Activated CD8-positive, alpha-beta memory T cell treated with anti-CD3 and anti-CD28 coated beads, Interleukin-2, amount 10 ng/mL, durations not matched to agents 7 days and 5 days (primary cell): ENCODE data around the gene DOCK2. TPM values are rescaled to one million over a fixed set of nuclear protein-coding genes. Genes with fewer than 3 reads are reported as not detected.

Experiments
- ATAC-seq: fragments of 150-1000 bp; cut with Tn5 transposase; one replicate; pipeline ENCODE4 v1.10.0; 2021; ENCODE audit warnings: moderate library complexity
- CTCF ChIA-PET: fragments of 350-600 bp; sonication (Branson Sonifier 250); formaldehyde crosslinking; loops from one replicate; lab custom pipeline; 2021; ENCODE audit warnings: antibody characterized with exemption; lab: Charles Lee
- DNase-seq: peaks from one replicate; pipeline ENCODE4 v3.0.0-alpha.2; 2020
- H3K27ac Mint-ChIP-seq: one replicate; pipeline ENCODE4 v1.8.0; 2021; ENCODE audit warnings: mild to moderate bottlenecking, mixed read lengths
- H3K27me3 Mint-ChIP-seq: one replicate; pipeline ENCODE4 v1.8.0; 2021; ENCODE audit warnings: mixed read lengths
- H3K36me3 Mint-ChIP-seq: one replicate; pipeline ENCODE4 v1.8.0; 2021; ENCODE audit warnings: mild to moderate bottlenecking, mixed read lengths
- H3K4me1 Mint-ChIP-seq: one replicate; pipeline ENCODE4 v1.8.0; 2021; ENCODE audit warnings: mixed read lengths
- H3K4me3 Mint-ChIP-seq: one replicate; pipeline ENCODE4 v1.8.0; 2021; ENCODE audit warnings: mild to moderate bottlenecking, moderate library complexity, mixed read lengths
- H3K9me3 Mint-ChIP-seq: one replicate; pipeline ENCODE4 v1.8.0; 2022; ENCODE audit warnings: low read depth, mixed read lengths
- total RNA-seq, 2 experiments: library from RNA; stranded (reverse); gene quantifications; one replicate each; pipeline ENCODE4 v1.2.3, GENCODE V29; 2021

DOCK2 gene
- total RNA-seq, 2 experiments from 2014 or later: 271 to 321 TPM

GRCh38 chr5:169781420-169782345, 144.6 kb downstream of the DOCK2 start:
- peaks cover 17% of the 10 kb centered on the region for H3K4me1 Mint-ChIP-seq
- CTCF ChIA-PET: no interaction called here
- H3K9me3 Mint-ChIP-seq: no peaks in the 10 kb centered on the region
- no peak overlapping the region for H3K4me3 Mint-ChIP-seq
- H3K27ac Mint-ChIP-seq: peak overlapping the region; percentile 19
- H3K27me3 Mint-ChIP-seq: no peaks in the 10 kb centered on the region
- H3K36me3 Mint-ChIP-seq: peaks cover 23% of the 10 kb centered on the region
- DNase-seq (no peak), ATAC-seq (no peak)

- DNase-seq: no peak
- ATAC-seq: no peak
- H3K4me3 Mint-ChIP-seq: no peak overlapping the region
- no peaks in the 10 kb centered on the region for H3K9me3 Mint-ChIP-seq
- H3K27ac Mint-ChIP-seq: no peak overlapping the region
- peaks cover 24% of the 10 kb centered on the region for H3K36me3 Mint-ChIP-seq
- H3K4me1 Mint-ChIP-seq: peaks cover 11% of the 10 kb centered on the region
- CTCF ChIA-PET: no interaction called here
- H3K27me3 Mint-ChIP-seq: no peaks in the 10 kb centered on the region
Observed at GRCh38 chr5:169785771-169786618, 148.9 kb downstream of the DOCK2 start.

GRCh38 chr5:169788168-169788567, 151.1 kb downstream of the DOCK2 start:
- Mint-ChIP-seq H3K4me1 (no peaks in the 10 kb centered on the region), H3K27ac (no peak overlapping the region), H3K27me3 (no peaks in the 10 kb centered on the region), H3K9me3 (no peaks in the 10 kb centered on the region), H3K36me3 (peaks cover 31% of the 10 kb centered on the region), H3K4me3 (no peak overlapping the region)
- CTCF ChIA-PET: no interaction called here
- ATAC-seq (no peak), DNase-seq (no peak)

- CTCF ChIA-PET: no interaction called here
- no peaks in the 10 kb centered on the region for H3K9me3 Mint-ChIP-seq
- ATAC-seq (no peak), DNase-seq (no peak)
- no peaks in the 10 kb centered on the region for H3K27me3 Mint-ChIP-seq
- H3K36me3 Mint-ChIP-seq: peaks cover 31% of the 10 kb centered on the region
- H3K27ac Mint-ChIP-seq: no peak overlapping the region
- no peak overlapping the region for H3K4me3 Mint-ChIP-seq
- no peaks in the 10 kb centered on the region for H3K4me1 Mint-ChIP-seq
Observed at GRCh38 chr5:169789417-169789940, 152.4 kb downstream of the DOCK2 start.

- Mint-ChIP-seq H3K4me3 (no peak overlapping the region), H3K27ac (no peak overlapping the region), H3K4me1 (no peaks in the 10 kb centered on the region), H3K27me3 (no peaks in the 10 kb centered on the region), H3K36me3 (peaks cover 32% of the 10 kb centered on the region), H3K9me3 (no peaks in the 10 kb centered on the region)
- ATAC-seq: no peak
- CTCF ChIA-PET: interaction anchor here (1.6 kb wide), 1 partner anchor 11 kb away, joined by 3 read pairs; no protein-coding TSS in a partner anchor
- DNase-seq: no peak
Observed at GRCh38 chr5:169791251-169791650, 154.2 kb downstream of the DOCK2 start.

GRCh38 chr5:169795338-169795737, 158.3 kb downstream of the DOCK2 start:
- Mint-ChIP-seq H3K36me3 (peaks cover 41% of the 10 kb centered on the region), H3K27ac (no peak overlapping the region), H3K4me1 (peaks cover 5% of the 10 kb centered on the region), H3K4me3 (no peak overlapping the region), H3K9me3 (no peaks in the 10 kb centered on the region), H3K27me3 (no peaks in the 10 kb centered on the region)
- ATAC-seq: no peak
- no peak for DNase-seq
- CTCF ChIA-PET: no interaction called here

GRCh38 chr5:169796731-169797130, 159.7 kb downstream of the DOCK2 start:
- CTCF ChIA-PET: no interaction called here
- Mint-ChIP-seq H3K27me3 (no peaks in the 10 kb centered on the region), H3K9me3 (no peaks in the 10 kb centered on the region), H3K36me3 (peaks cover 46% of the 10 kb centered on the region), H3K4me1 (peaks cover 11% of the 10 kb centered on the region), H3K27ac (no peak overlapping the region), H3K4me3 (no peak overlapping the region)
- no peak for DNase-seq
- no peak for ATAC-seq

GRCh38 chr5:169797577-169797976, 160.5 kb downstream of the DOCK2 start:
- Mint-ChIP-seq H3K4me3 (no peak overlapping the region), H3K9me3 (no peaks in the 10 kb centered on the region), H3K36me3 (peaks cover 48% of the 10 kb centered on the region), H3K27ac (no peak overlapping the region), H3K4me1 (peaks cover 13% of the 10 kb centered on the region), H3K27me3 (no peaks in the 10 kb centered on the region)
- no peak for DNase-seq
- no peak for ATAC-seq
- CTCF ChIA-PET: no interaction called here

GRCh38 chr5:169798438-169798837, 161.4 kb downstream of the DOCK2 start:
- Mint-ChIP-seq H3K27me3 (no peaks in the 10 kb centered on the region), H3K4me3 (no peak overlapping the region), H3K4me1 (peaks cover 16% of the 10 kb centered on the region), H3K27ac (no peak overlapping the region), H3K36me3 (peaks cover 47% of the 10 kb centered on the region), H3K9me3 (no peaks in the 10 kb centered on the region)
- no peak for DNase-seq
- CTCF ChIA-PET: no interaction called here
- ATAC-seq: no peak

- H3K4me3 Mint-ChIP-seq: no peak overlapping the region
- no peak overlapping the region for H3K27ac Mint-ChIP-seq
- H3K36me3 Mint-ChIP-seq: peaks cover 48% of the 10 kb centered on the region
- DNase-seq (no peak), ATAC-seq (no peak)
- H3K4me1 Mint-ChIP-seq: peaks cover 23% of the 10 kb centered on the region
- H3K27me3 Mint-ChIP-seq: no peaks in the 10 kb centered on the region
- H3K9me3 Mint-ChIP-seq: no peaks in the 10 kb centered on the region
- CTCF ChIA-PET: no interaction called here
Observed at GRCh38 chr5:169798906-169799660, 162.0 kb downstream of the DOCK2 start.

- peaks cover 52% of the 10 kb centered on the region for H3K36me3 Mint-ChIP-seq
- CTCF ChIA-PET: interaction anchor here (1.1 kb wide), 1 partner anchor 10 kb away, joined by 3 read pairs; no protein-coding TSS in a partner anchor
- H3K4me1 Mint-ChIP-seq: peaks cover 42% of the 10 kb centered on the region
- H3K9me3 Mint-ChIP-seq: no peaks in the 10 kb centered on the region
- ATAC-seq: no peak
- H3K27ac Mint-ChIP-seq: no peak overlapping the region
- H3K4me3 Mint-ChIP-seq: no peak overlapping the region
- DNase-seq: no peak
- no peaks in the 10 kb centered on the region for H3K27me3 Mint-ChIP-seq
Observed at GRCh38 chr5:169801324-169801777, 164.3 kb downstream of the DOCK2 start.

- Mint-ChIP-seq H3K4me3 (no peak overlapping the region), H3K4me1 (peaks cover 40% of the 10 kb centered on the region), H3K27me3 (no peaks in the 10 kb centered on the region), H3K9me3 (no peaks in the 10 kb centered on the region), H3K36me3 (peaks cover 51% of the 10 kb centered on the region), H3K27ac (no peak overlapping the region)
- no peak for DNase-seq
- CTCF ChIA-PET: interaction anchor here (1.1 kb wide), 1 partner anchor 10 kb away, joined by 3 read pairs; no protein-coding TSS in a partner anchor
- no peak for ATAC-seq
Observed at GRCh38 chr5:169801781-169802180, 164.7 kb downstream of the DOCK2 start.
